ENCODE measurements around the gene TNNI2. TPM values are rescaled to one million over a fixed set of nuclear protein-coding genes. Genes with fewer than 3 reads are reported as not detected.

TNNI2 gene
- polyA plus RNA-seq, 1 of the 3 experiments (the other 2 are of a cell fraction), result not detected

GRCh38 chr11:1814691-1815090 is 24.1 kb upstream of the TNNI2 start:
- TF ChIP-seq TAF1 (IDR thresholded peaks at IDR 0.05; ENCODE audit: borderline replicate concordance, low read depth, low read length), result no peak
- WGBS (ENCODE audit: low lambda C conversion rate), result 55% methylated on average over 10 of the region's 10 CpGs
- H3K27me3 ChIP-seq (ENCODE audit: insufficient read depth), result no peaks in the 10 kb centered on the region; the same call in 1 of the 2 replicates
- POLR2A ChIA-PET, result no interaction called here
- no peaks in the 10 kb centered on the region for H3K4me1 ChIP-seq (ENCODE audit: control insufficient read depth in 1 of 2, insufficient read depth in 2 of 2, low read depth in 1 of 2, low read length in 1 of 2)
- DNase-seq, result no peak
- no peak overlapping the region for H2AFZ ChIP-seq (ENCODE audit: low read depth)
- no peak overlapping the region for H3K9ac ChIP-seq
- H3K4me2 ChIP-seq, result no peak overlapping the region
- H3K4me3 ChIP-seq (ENCODE audit: low read depth in 2 of 2, low read length in 1 of 2), result no peak overlapping the region
- H4K20me1 ChIP-seq (ENCODE audit: insufficient read depth), result no peaks in the 10 kb centered on the region
- no peaks in the 10 kb centered on the region for H3K9me2 ChIP-seq
- no peaks in the 10 kb centered on the region for H3K36me3 ChIP-seq (replicated peaks in 1 of 2; ENCODE audit: control insufficient read depth in 1 of 2, insufficient read depth in 2 of 2, low read length in 1 of 2)
- H3K27ac ChIP-seq (ENCODE audit: low read depth in 2 of 2, low read length in 1 of 2), result no peak overlapping the region
- CTCF ChIA-PET, result interaction anchor here (1.0 to 5.7 kb wide), 3 partner anchors 18 to 162 kb away, joined by 3 to 26 read pairs (median 5); no protein-coding TSS in a partner anchor
- no peaks in the 10 kb centered on the region for H3F3A ChIP-seq (replicated peaks; ENCODE audit: insufficient read depth)
- H3K79me2 ChIP-seq (ENCODE audit: insufficient read depth), result no peaks in the 10 kb centered on the region
- H3K9me3 ChIP-seq, result no peaks in the 10 kb centered on the region

- WGBS (ENCODE audit: low lambda C conversion rate), result 56% methylated on average over 3 of the region's 8 CpGs
- CTCF ChIA-PET, result interaction anchor here (0.9 to 5.7 kb wide), 4 partner anchors 12 to 163 kb away, joined by 5 to 26 read pairs (median 5); no protein-coding TSS in a partner anchor
Observed at GRCh38 chr11:1815311-1815710, 23.5 kb upstream of the TNNI2 start.

More at GRCh38 chr11:1815311-1815710, 23.5 kb upstream of the TNNI2 start:
- no peaks in the 10 kb centered on the region for H3K9me3 ChIP-seq
- H3K79me2 ChIP-seq (ENCODE audit: insufficient read depth), result no peaks in the 10 kb centered on the region
- no peak overlapping the region for H3K4me2 ChIP-seq
- H3F3A ChIP-seq (replicated peaks; ENCODE audit: insufficient read depth), result no peaks in the 10 kb centered on the region
- no peaks in the 10 kb centered on the region for H3K9me2 ChIP-seq
- DNase-seq, result no peak
- no peak overlapping the region for H3K9ac ChIP-seq
- H3K36me3 ChIP-seq (replicated peaks in 1 of 2; ENCODE audit: control insufficient read depth in 1 of 2, insufficient read depth in 2 of 2, low read length in 1 of 2), result no peaks in the 10 kb centered on the region
- no peaks in the 10 kb centered on the region for H4K20me1 ChIP-seq (ENCODE audit: insufficient read depth)
- H3K27ac ChIP-seq (ENCODE audit: low read depth in 2 of 2, low read length in 1 of 2), result no peak overlapping the region
- POLR2A ChIA-PET, result no interaction called here
- TF ChIP-seq JUND (IDR thresholded peaks at IDR 0.05), result no peak
- TF ChIP-seq CHD2 (IDR thresholded peaks at IDR 0.05; ENCODE audit: low read length, partially characterized antibody), result no peak
- TF ChIP-seq TCF12 (IDR thresholded peaks at IDR 0.05), result no peak
- TF ChIP-seq RCOR1 (IDR thresholded peaks at IDR 0.05; ENCODE audit: low read length), result no peak
- no peak for TF ChIP-seq YY1 (IDR thresholded peaks at IDR 0.05; ENCODE audit: low read depth)
- TF ChIP-seq ELF1 (IDR thresholded peaks at IDR 0.05), result no peak
- no peak for TF ChIP-seq IRF3 (IDR thresholded peaks at IDR 0.05; ENCODE audit: low read depth, low read length)
- TF ChIP-seq ZBTB33 (IDR thresholded peaks at IDR 0.05; ENCODE audit: borderline replicate concordance, low read depth), result no peak
- no peak for TF ChIP-seq EP300 (IDR thresholded peaks at IDR 0.05; ENCODE audit: borderline replicate concordance in 1 of 2, low read depth in 1 of 2, low read length in 1 of 2)
- TF ChIP-seq USF2 (IDR thresholded peaks at IDR 0.05; ENCODE audit: borderline replicate concordance, low read depth, low read length), result no peak
- TF ChIP-seq MXI1 (IDR thresholded peaks at IDR 0.05; ENCODE audit: low read depth, low read length), result no peak
- no peak for TF ChIP-seq EZH2phosphoT487 (IDR thresholded peaks at IDR 0.05; ENCODE audit: borderline replicate concordance, low read depth)
- H3K4me1 ChIP-seq (ENCODE audit: control insufficient read depth in 1 of 2, insufficient read depth in 2 of 2, low read depth in 1 of 2, low read length in 1 of 2), result no peaks in the 10 kb centered on the region
- no peak overlapping the region for H2AFZ ChIP-seq (ENCODE audit: low read depth)
- no peak overlapping the region for H3K4me3 ChIP-seq (ENCODE audit: low read depth in 2 of 2, low read length in 1 of 2)
- H3K27me3 ChIP-seq (ENCODE audit: insufficient read depth), result no peaks in the 10 kb centered on the region; the same call in 1 of the 2 replicates

All from SK-N-SH (cell line).